HG03097 (cell line): ENCODE measurements around the gene KCNIP1.

Experiments
- ATAC-seq: cut with Tn5 transposase; IDR thresholded peaks from one replicate; pipeline ENCODE4 v1.9.1; 2021; ENCODE audit not compliant: unreplicated experiment, low FRiP score

The KCNIP1 gene

DNA sequence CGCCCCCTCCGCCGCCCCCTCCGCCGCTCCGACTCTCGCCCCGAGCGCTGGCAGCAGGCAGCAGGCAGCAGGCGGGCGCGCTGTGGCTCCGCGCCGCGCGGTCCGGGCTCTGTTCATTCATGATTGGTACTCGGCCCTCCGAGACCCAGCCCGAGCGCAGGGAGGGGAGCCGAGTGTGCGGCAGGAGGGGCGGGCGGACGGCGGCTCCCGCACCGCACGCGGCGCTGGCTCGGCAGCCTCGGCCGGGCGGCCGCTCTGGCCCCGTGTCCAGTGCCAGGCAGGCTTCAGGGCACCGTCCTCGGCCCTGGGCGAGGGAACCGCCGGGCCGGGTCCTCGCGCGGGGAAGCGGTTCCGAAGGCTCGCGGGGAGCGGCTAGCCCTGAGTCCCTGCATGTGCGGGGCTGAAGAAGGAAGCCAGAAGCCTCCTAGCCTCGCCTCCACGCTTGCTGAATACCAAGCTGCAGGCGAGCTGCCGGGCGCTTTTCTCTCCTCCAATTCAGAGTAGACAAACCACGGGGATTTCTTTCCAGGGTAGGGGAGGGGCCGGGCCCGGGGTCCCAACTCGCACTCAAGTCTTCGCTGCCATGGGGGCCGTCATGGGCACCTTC, at the start of gene KCNIP1:
Gene KCNIP1, plus strand, starts transcription at position 31 of the 607 bp plus-strand sequence.
- no peak for ATAC-seq

DNA sequence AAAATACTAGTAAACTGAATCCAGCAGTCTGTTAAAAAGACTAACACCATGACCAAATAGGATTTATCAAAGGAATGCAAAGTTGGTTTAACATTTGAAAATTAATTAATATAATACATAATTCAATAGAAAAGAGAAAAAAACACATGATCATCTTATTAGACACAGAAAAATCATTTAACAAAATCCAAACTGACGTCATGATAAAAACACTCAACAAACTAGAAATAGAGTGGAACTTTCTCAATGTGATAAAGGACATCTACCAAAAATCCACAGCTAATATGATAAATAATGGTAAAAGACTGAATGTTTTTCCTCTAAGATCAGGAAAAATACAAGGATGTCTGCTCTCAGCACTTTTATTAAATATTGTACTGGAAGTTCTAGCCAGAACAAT, 40.4 kb upstream of the KCNIP1 start:
- ATAC-seq = no peak

DNA sequence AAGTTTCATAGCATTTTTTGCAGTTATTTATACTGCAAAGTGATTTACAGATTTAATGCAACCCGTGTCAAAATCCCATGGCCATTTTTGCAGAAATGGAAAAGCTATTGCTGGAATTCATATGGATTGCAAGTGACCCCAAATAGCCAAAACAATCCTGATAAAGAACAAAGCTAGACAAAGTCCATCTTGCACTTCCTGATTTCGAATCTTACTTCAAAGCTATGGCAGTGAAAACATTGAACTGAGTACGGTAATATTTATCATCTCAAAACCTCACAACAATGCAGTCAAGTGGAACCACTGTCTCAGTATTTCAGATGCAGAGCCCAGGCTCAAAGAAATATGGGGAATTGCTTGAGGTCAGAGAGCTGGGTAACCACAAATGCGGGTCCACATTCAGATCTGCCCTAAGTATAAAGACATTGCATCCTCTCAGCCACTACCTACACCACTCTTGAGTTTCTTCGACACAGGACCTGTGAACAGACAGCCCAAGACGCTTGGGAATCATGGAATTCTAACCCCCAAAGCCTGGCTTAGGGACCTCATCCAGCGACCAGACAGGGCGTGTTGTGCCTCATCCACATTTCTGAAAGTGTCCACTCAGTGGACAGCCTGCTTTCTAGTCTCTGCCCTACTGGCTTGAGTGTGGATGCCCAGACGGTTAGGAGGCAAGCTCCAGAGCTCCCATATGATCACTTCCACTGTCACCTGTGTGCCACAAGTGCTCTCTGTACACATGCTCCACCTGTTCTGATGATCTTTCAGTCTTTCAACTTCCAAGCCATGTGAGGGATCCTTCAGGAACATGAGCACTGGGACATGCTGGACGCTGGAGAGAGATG, 39.3 kb upstream of the KCNIP1 start:
- ATAC-seq = no peak

DNA sequence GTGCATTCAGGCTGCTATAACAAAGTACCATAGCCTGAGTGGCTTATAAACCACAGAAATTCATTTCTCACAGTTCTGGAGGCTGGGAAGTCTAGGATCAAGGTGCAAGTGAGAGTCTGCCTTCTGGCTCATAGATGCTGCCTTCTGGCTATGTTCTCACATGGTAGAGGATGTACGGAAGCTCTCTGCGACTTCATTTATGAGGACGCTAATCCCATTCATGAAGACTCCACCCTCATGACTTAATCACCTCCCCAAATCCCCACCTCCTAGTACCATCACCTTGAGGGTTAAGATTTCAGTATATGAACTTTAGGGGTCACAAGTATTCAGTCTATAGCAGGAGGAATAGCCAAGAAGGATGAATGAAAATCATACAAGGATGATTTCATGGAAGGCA, 37.3 kb upstream of the KCNIP1 start:
- no peak for ATAC-seq

DNA sequence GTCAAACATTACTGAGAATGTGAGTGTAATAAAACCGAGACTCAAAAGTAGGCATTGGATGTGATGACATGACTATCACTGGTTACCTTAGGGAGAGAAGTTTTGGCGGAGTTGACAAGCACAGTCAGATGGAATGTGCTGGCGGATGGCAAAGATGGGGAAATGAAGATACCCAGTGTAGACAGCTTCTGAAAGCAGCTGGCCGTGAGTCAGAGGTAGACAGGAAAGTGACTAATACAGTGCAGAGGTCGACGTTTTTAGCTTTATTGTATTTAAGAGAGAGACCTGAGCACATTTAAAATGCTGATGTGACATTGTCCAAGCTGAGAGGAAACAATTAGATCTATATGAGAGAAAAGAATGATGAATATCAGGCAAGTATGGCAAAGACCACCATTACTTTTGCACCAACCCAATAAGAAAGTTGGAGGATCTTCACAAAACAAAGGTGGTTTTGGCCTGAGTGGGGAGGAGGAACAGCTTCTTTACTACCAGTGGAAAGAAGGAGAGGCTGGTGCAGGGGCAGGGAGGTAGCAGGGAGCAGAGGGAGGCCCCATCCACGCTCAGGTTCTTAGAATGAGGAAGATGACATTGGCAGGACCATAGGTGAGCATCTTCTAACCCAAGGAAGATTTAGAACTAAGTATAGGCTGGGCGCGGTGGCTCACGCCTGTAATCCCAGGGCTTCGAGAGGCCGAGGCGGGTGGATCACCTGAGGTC, 36.7 kb upstream of the KCNIP1 start:
- ATAC-seq = no peak

DNA sequence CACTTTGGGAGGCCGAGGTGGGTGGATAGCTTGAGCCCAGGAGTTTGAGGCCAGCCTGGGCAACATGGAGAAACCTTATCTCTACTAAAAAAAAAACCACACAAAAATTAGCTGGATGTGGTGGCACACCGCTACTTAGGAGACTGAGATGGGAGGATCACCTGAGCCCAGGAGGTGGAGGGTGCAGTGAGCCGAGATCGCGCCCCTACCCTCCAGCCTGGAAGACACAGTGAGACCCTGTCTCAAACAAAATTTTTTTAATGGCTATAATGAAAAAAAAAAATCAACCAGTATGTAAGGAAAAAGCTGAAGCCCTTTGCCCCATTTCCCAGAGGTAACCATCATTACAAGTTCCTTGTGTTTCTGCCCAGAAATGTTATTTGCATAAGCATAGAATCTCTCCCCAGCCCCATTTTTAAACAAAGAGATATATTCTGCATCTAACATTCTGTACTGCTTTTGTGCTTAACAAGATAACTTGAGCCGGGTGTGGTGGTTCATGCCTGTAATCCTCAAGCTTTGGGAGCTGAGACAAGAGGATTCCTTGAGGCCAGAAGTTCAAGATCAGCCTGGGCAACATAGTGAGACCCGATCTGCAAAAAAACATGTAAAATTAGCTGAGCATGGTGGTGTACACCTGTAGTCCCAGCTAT, 35.1 kb upstream of the KCNIP1 start:
- no peak for ATAC-seq

DNA sequence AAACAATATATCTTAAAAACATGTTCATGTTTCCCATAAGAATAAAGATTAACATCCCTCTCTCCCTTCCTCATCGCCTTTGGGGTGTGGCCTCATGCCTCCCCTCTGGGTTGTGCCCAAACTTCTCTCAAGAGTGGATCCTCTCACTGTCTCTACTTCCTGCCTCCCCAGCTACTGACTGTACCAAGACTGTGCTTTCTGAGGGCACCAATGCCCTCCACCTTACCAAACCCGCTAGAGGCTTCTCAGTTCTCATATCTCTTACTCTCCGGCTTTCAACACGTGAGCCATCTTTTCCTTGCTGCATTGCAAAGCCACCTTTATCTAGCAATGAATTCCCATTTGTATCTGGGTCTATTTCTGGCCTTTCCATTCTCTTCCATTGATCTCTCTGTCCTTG, 34.4 kb upstream of the KCNIP1 start:
- no peak for ATAC-seq

DNA sequence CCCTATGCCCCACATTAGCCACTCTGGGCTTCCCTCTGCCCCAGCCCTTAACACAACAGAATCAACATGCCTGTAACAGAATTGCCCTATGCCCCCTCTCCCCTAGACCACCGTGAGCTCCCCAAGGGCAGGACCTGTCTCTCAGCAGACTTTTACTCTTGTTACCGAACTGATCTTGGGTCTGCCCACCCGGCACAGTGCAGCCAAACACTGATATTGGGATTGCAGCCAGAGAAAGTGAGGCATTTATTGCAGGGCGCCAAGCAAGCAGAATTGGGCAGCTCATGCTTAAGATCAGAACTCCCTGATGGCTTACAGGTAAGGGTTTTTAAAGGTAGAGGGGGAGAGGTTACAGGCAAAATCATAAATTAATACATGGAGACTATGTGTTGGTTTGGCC, 33.5 kb upstream of the KCNIP1 start:
- no peak for ATAC-seq

DNA sequence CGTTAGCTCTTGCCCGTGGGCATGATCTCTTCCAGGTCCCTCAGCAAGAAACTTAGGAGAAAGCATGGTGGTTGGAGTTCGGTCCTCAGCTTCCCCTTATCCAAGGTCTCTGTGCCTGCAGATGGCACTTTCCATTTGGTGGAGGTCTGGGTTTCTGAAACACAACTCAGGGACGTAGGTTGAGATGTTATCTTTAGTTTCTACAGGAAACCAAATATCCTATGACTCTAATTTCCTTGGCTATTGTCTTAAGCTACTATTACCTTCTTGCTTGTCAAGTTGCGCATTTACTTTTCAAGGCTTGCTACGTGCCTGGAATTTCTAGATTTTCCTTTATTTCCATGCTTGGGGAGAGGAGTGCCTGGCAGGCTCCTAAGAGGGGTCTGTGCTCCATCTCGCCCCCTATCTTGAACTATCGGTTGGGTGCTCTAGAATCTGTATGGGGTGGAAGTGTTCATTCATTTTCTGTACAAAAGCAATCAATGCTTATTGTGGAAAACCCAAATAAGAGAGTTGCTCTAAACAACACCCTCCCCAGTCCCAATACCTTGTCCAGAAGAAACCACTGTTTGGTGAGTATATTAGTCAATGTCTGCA, 32.9 kb upstream of the KCNIP1 start:
- no peak for ATAC-seq

DNA sequence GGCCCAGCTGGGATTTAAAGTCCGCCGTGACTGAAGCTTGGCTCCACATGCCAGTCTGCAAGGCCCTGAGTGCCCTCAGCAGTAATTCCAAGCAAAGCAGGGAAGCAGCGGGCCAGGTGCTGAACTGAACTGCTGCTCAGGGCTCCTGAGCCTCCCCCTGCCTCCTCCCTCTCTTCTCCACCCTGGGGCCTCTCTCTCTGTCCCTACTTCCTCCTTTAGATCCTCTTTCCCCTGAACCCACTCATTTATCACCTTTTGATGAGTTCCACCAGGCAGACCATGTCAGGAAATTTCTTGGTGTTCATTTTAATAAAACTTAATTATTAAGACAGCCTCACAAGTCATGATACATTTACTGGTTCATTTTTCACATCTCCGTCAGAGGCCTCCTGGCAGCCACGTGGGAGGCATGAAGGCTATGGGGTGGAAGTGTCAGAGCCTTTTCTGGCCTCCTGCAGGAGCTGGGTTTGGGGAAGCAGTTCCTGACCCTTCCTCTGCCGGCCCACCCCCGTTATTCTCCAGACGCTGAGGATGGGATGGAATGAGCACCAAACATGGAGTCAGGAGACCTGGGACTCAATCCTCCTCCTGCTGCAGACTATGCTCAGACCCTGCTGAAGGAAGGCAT, 32.2 kb upstream of the KCNIP1 start:
- ATAC-seq = no peak

DNA sequence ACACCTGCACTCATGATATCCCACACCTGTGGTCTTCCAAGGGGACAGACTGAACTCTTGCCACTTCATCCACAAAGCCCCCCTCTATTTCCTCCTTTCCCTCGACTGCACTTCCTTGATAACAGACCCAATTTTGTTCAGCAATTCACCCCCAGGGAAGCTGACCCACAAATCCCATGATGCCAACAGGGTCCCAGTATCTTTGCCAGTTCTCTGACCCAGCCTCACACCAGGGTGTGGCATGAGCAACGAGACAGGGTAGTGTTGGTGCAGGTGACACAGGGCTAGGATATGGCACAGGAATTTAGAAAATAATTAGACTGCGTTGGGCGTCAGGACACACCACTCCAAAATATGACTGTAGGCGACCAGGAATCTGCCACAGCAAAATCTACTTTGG, 30.2 kb upstream of the KCNIP1 start:
- ATAC-seq = no peak

DNA sequence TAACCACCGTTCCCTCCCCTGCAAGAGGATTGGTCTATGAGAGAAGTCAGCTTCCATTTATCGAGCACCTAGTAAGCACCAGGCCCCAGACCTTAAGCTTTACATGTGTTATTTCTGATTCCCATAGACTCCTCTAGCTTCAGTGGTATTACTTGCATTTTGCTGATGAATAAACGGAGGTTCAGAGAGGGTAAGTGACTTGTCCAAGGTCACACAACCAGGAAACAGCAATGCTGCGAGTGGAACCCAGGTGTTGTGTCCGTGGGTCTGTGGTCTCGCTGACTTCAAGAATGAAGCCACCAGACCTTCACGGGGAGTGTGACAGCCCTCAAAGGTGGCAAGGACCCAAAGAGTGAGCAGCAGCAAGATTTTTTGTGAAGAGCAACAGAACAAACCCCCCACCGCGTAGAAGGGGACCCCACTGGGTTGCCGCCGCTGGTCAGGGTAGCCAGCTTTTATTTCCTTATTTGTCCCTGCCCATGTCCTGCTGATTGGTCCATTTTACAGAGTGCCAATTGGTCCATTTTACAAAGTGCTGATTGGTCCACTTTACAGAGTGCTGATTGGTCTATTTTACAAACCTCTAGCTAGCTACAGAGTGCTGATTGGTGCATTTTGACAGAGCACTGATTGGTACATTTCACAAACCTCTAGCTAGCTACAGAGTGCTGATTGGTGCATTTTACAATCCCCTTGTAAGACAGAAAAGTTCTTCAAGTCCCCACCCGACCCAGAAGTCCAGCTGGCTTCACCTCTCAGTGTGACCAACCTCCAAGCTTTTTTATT, 29.1 kb upstream of the KCNIP1 start:
- no peak for ATAC-seq

DNA sequence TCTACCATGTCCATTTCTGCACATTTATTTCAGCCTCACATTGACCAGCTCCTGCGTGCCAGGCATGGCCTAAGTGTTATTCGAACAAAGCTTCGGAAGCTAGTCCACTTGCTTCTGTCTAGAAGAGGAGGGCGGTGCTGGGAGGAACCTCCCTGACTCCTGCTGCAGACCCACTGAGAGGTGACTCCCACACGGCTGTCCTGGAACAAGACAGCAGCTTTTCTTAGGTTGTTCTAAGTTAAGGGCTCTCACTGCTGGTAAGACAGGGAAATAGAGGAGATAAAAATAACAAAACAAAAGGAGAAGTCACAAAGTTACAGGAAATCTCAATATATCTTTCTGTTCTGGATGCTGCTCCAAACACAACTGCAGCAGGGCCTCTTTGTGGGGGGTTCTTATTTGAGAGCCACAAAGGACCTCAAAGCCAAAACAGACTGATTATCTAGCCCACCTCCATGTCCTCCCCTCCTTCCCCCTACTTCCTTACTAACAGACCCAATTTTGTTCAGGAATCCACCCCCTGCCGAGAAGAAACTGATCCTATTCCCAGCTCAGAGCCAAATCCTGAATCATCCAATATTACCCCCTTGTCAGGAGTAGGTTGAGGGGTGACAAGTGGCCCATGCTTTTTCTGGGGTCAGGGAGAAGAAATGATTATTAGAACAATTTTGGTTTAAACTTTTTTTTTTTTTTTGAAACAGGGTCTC, 28.4 kb upstream of the KCNIP1 start:
- ATAC-seq = no peak

DNA sequence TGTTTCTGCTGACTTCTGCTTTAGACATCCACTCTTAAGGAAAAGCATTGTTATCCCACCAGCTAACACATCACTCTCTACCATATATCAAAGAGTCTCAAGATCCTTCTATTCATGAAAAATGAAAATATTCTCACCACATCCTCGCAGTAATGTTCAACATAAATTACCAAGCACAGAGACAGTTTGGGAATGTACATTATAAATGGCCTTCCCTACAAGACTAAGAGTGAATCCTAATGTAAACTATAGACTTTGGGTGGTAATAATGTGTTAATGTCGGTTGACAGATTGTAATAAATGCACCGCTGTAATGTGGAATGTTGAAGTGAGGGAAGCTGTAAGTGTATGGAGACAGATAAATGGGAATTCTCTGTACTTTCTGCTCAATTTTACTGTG, 27.1 kb upstream of the KCNIP1 start:
- no peak for ATAC-seq

DNA sequence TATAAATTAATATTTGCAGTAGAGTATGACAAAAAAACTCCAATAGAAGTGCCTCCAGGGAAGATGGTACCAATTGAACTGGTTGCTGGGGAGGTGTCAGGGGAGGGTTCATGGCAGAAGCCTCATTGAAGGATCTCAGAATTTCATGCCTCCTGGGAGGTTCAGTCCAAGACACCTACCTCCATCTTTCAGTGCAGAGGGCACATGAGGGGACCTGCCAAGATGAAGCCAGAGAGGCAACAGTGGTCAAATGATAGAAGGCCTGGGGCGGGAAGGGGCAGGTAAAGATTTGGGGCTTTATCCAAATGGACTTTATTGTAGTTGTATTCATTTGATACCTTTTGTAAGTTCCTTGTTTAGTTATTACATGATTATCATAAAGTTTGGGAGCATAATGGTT, 25.9 kb upstream of the KCNIP1 start:
- no peak for ATAC-seq

DNA sequence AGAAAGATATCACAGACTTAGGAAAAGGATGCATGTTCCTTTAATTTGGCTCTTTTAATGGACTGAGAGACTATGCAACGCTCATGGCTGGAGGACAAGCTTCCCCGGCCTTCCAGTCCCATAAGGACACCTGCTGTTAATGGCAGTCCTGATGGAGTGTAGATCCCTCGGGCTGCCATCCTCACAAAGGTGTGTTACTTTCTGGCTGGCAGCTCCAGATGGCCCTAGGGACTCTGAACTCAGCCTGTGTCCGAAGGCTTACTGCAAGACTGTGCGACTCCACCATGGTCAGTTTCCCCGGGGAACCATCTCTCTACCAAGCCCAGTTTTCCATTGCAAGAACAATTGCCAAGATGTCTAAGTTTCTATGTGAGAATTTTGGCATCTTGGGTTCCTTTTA, 25.5 kb upstream of the KCNIP1 start:
- ATAC-seq = no peak

DNA sequence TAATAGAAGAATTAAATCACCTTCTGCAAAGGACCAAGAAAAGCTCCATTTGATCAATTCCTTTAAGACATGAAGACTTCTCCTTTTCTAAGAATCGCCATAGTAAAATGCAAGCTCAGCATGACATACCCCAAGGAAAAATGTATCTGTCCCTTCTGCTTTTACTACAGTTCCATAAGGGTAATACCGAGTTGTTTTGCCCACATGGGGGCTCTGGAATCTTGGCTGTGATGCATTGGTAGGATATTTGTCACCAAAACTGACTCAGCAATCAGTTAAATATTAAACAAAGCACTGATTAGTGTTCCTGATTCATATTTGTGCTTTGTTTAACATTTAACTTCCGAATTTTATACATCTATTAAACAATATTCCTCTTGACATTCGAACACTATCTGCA, 24.3 kb upstream of the KCNIP1 start:
- ATAC-seq = no peak

DNA sequence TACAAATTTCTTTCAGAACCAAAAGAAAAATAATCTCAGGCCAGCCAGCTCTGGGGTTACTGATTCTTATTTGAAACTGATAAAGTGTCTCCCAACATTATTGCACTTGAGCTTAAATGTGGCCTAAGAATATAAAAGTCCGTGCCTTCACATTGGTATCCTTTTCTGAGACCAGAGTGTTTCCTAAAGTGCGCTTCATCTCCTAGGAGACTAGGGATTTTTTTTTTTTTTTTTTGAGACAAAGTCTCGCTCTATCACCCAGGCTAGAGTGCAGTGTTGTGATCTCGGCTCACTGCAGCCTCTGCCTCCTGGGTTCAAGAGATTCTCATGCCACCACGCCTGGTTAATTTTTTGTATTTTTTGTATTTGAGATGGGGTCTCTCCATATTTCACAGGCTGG, 23.6 kb upstream of the KCNIP1 start:
- no peak for ATAC-seq

DNA sequence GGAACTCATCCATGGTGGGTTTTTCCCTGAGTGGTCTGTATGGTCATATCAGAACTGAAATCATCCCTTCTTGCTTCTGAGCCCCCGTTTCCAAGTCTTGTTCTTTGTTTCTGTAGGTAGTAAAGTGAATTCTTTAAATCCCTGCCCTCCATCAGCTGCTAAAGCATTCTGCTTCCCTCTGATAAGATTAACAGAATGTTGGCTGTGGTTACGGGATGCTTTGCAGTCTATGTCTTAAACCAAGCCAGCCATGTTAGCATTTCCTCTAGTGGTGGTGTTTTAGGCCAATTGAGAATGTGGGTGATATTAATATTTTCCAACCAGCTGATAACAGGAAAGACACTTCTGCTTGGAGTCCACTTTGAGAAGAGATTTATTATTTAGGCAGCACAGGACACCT, 22.0 kb upstream of the KCNIP1 start:
- no peak for ATAC-seq
